ENCODE measurements around the gene OGDH.
"Not testable (repeated sequence)": the region's sequence is repeated elsewhere in the genome, so short reads cannot be mapped to it uniquely, and the experiment has no call there.

The OGDH gene

GRCh38 chr7:44700322-44700721 lies 93.9 kb downstream of the OGDH start:
- Mint-ChIP-seq H3K4me1 (no peaks in the 10 kb centered on the region), H3K36me3 (ENCODE audit: low read depth) (peaks cover 70% of the 10 kb centered on the region), H3K27ac (no peak overlapping the region), H3K9me3 (no peaks in the 10 kb centered on the region), H3K4me3 (no peak overlapping the region), H3K27me3 (no peaks in the 10 kb centered on the region)
- DNase-seq = no peak
- no peak for ATAC-seq

DNA sequence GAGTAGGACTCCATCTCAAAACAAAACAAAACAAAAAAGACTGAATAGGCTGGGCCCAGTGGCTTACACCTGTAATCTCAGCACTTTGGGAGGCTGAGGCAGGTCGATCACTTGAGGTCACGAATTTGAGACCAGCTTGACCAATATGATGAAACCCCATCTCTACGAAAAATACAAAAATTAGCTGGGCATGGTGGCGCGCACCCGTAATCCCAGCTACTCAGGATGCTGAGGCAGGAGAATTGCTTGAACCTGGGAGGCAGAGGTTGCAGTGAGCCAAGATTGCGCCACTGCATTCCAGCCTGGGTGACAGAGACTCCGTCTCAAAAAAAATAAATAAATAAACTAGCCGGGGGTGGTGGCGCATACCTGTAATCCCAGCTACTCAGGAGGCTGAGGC lies 97.0 kb downstream of the OGDH start:
- not testable (repeated sequence) for DNase-seq, H3K4me1 Mint-ChIP-seq, ATAC-seq, H3K4me3 Mint-ChIP-seq, H3K27me3 Mint-ChIP-seq, H3K9me3 Mint-ChIP-seq
- H3K36me3 Mint-ChIP-seq (ENCODE audit: low read depth) = peaks cover 53% of the 10 kb centered on the region
- peak overlapping the region; percentile 18 for H3K27ac Mint-ChIP-seq

- Mint-ChIP-seq H3K27me3 (no peaks in the 10 kb centered on the region), H3K9me3 (no peaks in the 10 kb centered on the region), H3K4me3 (no peak overlapping the region), H3K4me1 (no peaks in the 10 kb centered on the region), H3K36me3 (ENCODE audit: low read depth) (peaks cover 49% of the 10 kb centered on the region), H3K27ac (no peak overlapping the region)
- DNase-seq = no peak
- ATAC-seq = no peak
These were observed 97.5 kb downstream of the OGDH start for GRCh38 chr7:44703921-44704320.

DNA sequence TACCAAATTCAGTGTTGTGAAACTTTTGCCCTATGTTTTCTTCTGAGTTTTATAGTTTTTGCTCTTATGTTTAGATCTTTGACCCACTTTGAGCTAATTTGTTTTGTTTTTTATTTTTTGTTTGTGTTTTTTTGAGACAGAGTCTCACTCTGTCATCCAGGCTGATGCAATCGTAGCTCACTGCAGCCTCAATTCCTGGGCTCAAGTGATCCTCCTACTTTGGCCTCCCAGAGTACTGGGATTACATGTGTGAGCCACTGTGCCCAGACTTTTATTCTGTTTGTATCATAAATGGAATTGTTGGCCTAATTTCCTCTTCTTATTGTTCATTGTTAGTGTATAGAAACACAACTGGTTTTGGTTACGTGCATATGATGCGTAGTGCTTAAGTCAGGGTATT lies 99.0 kb downstream of the OGDH start:
- DNase-seq = no peak
- Mint-ChIP-seq H3K4me1 (no peaks in the 10 kb centered on the region), H3K27ac (peak overlapping the region; percentile 64), H3K36me3 (ENCODE audit: low read depth) (peaks cover 35% of the 10 kb centered on the region), H3K27me3 (no peaks in the 10 kb centered on the region), H3K9me3 (no peaks in the 10 kb centered on the region), H3K4me3 (no peak overlapping the region)
- no peak for ATAC-seq

DNA sequence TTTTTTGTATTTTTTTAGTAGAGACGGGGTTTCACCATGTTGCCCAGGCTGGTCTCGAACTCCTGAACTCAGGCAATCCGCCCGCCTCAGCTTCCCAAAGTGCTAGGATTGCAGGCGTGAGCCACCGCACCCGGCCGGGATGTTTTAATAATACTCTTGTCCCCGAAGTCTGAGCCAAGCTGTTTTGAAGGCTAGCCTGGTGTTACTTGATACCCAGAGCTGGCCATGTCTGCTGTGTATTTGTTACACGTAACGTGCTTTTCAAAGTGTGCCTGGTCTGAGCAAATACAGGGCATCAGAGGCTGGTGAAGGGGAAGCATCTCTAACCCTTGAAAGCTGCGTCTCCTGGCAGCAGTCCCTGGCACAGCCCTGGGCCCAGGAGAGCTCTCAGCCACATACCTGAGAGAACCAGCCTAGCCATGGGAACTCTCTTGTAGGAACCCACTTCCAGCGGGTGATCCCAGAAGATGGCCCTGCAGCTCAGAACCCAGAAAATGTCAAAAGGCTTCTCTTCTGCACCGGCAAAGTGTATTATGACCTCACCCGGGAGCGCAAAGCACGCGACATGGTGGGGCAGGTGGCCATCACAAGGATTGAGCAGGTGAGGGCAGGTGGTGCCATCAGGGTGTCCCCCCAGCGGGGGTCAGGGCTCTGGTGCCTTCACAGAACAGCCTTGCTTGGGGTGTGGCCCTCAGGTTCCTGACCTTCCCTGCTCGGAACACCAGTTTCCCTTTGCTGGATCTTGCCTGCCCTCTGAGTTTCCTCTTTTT lies 100.5 kb downstream of the OGDH start:
- H3K36me3 Mint-ChIP-seq (ENCODE audit: low read depth) = peaks cover 22% of the 10 kb centered on the region
- H3K27me3 Mint-ChIP-seq = no peaks in the 10 kb centered on the region
- DNase-seq (no peak), ATAC-seq (no peak)
- peaks cover 2% of the 10 kb centered on the region for H3K4me1 Mint-ChIP-seq
- H3K9me3 Mint-ChIP-seq = no peaks in the 10 kb centered on the region
- H3K4me3 Mint-ChIP-seq = no peak overlapping the region
- H3K27ac Mint-ChIP-seq = no peak overlapping the region

- ATAC-seq (no peak), DNase-seq (no peak)
- H3K36me3 Mint-ChIP-seq (ENCODE audit: low read depth) = peaks cover 18% of the 10 kb centered on the region
- H3K4me1 Mint-ChIP-seq = peaks cover 5% of the 10 kb centered on the region
- H3K4me3 Mint-ChIP-seq = no peak overlapping the region
- H3K27me3 Mint-ChIP-seq = no peaks in the 10 kb centered on the region
- H3K27ac Mint-ChIP-seq = no peak overlapping the region
- H3K9me3 Mint-ChIP-seq = no peaks in the 10 kb centered on the region
These were observed 101.3 kb downstream of the OGDH start for GRCh38 chr7:44707558-44708230.

GRCh38 chr7:44709011-44709915 lies 102.8 kb downstream of the OGDH start:
- peaks cover 12% of the 10 kb centered on the region for H3K36me3 Mint-ChIP-seq (ENCODE audit: low read depth)
- H3K27me3 Mint-ChIP-seq = no peaks in the 10 kb centered on the region
- peaks cover 5% of the 10 kb centered on the region for H3K4me1 Mint-ChIP-seq
- H3K9me3 Mint-ChIP-seq = no peaks in the 10 kb centered on the region
- H3K27ac Mint-ChIP-seq = no peak overlapping the region
- DNase-seq (no peak), ATAC-seq (no peak)
- H3K4me3 Mint-ChIP-seq = no peak overlapping the region

GRCh38 chr7:44709945-44710596 lies 103.6 kb downstream of the OGDH start:
- peaks cover 5% of the 10 kb centered on the region for H3K4me1 Mint-ChIP-seq
- no peak overlapping the region for H3K27ac Mint-ChIP-seq
- DNase-seq (no peak), ATAC-seq (no peak)
- no peaks in the 10 kb centered on the region for H3K9me3 Mint-ChIP-seq
- no peak overlapping the region for H3K4me3 Mint-ChIP-seq
- H3K27me3 Mint-ChIP-seq = no peaks in the 10 kb centered on the region
- peaks cover 10% of the 10 kb centered on the region for H3K36me3 Mint-ChIP-seq (ENCODE audit: low read depth)

DNA sequence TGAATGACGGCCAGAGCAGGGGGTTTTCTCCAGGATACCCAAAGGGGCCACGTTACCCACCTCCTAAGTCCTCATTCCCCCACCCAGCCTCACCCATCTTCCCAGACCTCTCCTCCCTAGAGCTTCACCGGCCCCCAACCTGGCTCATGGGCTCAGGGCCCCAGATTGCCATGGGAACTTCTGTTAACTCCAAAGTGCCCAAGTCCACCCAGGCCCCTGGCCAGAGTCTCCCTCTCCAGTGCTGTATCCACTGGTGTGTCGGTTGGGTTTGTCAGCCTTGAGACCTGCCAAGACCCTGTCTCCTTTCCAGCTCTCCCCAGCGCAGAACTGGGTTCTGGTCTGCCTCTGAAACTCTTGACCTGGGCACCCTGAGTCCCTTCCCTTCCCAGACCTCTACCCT lies 105.1 kb downstream of the OGDH start:
- no peak overlapping the region for H3K27ac Mint-ChIP-seq
- no peak for DNase-seq
- H3K27me3 Mint-ChIP-seq = no peaks in the 10 kb centered on the region
- H3K4me3 Mint-ChIP-seq = no peak overlapping the region
- peaks cover 5% of the 10 kb centered on the region for H3K4me1 Mint-ChIP-seq
- H3K36me3 Mint-ChIP-seq (ENCODE audit: low read depth) = peaks cover 2% of the 10 kb centered on the region
- ATAC-seq = no peak
- no peaks in the 10 kb centered on the region for H3K9me3 Mint-ChIP-seq

DNA sequence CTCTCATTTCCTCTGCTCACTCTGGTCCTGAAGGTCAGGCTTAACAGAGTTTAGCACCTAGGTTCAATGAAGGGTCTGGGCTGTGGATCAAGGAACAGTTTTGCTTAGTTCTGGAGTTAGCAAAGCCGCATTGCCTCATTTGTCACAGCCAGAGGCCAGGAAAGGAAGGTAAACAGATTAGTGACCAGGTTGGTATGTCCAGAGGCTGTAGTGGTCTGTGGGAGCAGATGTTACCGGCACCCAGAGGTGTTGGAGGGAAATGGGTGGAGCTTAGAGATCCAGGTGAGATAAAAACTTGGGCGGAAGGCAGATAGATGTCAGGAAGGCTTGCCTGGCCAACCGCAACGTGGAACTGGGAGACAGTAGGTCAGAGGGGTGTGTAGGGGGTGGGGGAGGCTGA lies 105.6 kb downstream of the OGDH start:
- ATAC-seq = no peak

DNA sequence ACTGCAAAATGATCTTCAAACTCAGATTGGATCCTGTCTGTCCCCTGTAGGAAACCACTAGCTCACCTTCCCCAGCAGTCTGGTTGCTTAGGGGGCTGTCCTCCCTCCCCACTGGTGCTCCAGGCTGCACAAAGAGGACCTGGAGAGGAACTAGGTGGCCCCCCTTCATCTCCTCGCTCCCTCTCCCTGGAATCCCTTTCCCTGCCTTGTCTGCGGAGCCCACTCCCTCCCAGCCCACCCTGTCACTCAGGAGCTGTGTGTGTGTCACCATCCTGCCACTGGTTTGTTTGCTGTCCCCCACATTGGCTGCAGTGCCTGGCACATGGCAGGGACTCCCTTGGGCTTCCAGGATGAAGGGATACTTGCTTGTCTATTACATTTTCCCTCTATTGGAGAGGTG lies 106.7 kb downstream of the OGDH start:
- no peak overlapping the region for H3K4me3 Mint-ChIP-seq
- H3K27ac Mint-ChIP-seq = no peak overlapping the region
- H3K9me3 Mint-ChIP-seq = no peaks in the 10 kb centered on the region
- ATAC-seq (no peak), DNase-seq (no peak)
- H3K27me3 Mint-ChIP-seq = no peaks in the 10 kb centered on the region
- no peaks in the 10 kb centered on the region for H3K36me3 Mint-ChIP-seq (ENCODE audit: low read depth)
- H3K4me1 Mint-ChIP-seq = peaks cover 5% of the 10 kb centered on the region

More for the DNA sequence above, 105.6 kb downstream of the OGDH start:
- Mint-ChIP-seq H3K27ac (no peak overlapping the region), H3K9me3 (no peaks in the 10 kb centered on the region), H3K27me3 (no peaks in the 10 kb centered on the region), H3K4me3 (no peak overlapping the region), H3K36me3 (ENCODE audit: low read depth) (peaks cover 2% of the 10 kb centered on the region), H3K4me1 (peaks cover 5% of the 10 kb centered on the region)
- no peak for DNase-seq

DNA sequence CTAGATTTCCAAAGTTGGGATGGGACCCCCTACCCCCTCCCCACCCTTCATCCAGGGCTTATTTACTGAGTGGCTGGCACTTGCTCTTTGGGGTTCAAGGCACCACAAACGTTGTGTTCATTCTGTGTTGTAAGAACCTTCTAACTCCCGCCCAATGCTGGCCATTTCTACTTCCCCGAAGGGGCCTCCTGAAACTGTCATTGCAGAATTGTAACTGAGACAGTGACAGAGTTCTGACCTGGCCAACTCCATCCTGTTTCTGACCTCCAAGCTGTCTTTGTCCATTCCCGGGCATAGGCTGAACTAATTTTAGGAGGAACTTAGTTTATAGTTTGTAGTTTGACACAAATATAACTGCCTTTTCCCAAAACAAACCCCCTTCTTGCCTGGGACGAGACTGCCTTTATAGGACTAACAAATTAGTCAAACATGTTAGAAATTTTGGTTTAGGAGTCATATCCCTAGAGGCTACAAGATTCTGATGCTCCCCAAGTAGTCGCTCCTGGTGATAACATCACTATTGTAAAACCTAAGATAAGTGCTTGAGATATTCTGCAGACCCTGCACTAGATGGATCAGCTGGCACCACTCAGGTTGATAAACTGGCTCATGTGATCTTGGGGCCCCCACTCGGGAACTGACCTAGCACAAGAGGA lies 107.4 kb downstream of the OGDH start:
- peaks cover 5% of the 10 kb centered on the region for H3K4me1 Mint-ChIP-seq

DNA sequence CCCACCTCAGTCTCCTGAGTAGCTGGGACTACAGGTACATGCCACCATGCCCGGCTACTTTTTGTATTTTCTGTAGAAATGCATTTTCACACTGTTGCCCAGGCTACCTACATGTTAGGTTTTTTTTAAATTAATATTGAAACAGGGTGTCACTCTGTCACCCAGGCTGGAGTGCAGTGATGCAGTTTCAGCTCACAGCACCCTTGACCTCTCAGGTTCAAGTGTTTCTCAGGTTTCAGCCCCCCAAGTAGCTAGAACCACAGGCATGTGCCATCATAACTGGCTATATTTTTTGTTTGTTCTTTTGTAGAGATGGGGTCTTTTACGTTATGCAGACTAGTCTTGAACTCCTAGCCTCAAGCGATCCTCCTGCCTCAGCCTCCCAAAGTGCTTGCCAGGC lies 109.8 kb downstream of the OGDH start:
- no peak for DNase-seq
- no peak overlapping the region for H3K27ac Mint-ChIP-seq
- H3K36me3 Mint-ChIP-seq (ENCODE audit: low read depth) = peaks cover 2% of the 10 kb centered on the region
- H3K4me1 Mint-ChIP-seq = peaks cover 5% of the 10 kb centered on the region
- no peaks in the 10 kb centered on the region for H3K27me3 Mint-ChIP-seq
- ATAC-seq = no peak
- H3K4me3 Mint-ChIP-seq = no peak overlapping the region
- H3K9me3 Mint-ChIP-seq = peaks cover 8% of the 10 kb centered on the region

More for the DNA sequence above, 107.4 kb downstream of the OGDH start:
- Mint-ChIP-seq H3K9me3 (no peaks in the 10 kb centered on the region), H3K27me3 (no peaks in the 10 kb centered on the region), H3K27ac (no peak overlapping the region), H3K36me3 (ENCODE audit: low read depth) (no peaks in the 10 kb centered on the region), H3K4me3 (no peak overlapping the region)
- DNase-seq = no peak
- ATAC-seq = no peak

DNA sequence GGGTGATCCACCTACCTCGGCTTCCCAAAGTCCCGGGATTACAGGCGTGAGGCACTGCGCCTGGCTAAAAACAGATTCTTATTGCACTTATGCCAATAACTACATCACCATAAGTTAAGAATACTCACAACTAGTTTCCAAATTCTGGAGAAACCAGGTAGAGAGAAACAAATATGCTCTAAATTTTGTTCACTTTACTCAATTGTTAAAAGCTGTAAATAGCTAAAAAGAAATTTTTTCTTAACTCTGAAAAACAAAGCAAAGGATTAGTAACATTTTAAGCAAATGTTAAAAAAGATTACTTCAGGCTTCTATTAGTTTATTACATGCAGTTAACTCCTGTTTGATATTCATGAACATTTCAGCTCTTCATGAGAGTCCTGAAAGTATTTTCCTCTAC lies 113.9 kb downstream of the OGDH start:
- no peak for ATAC-seq
- H3K27me3 Mint-ChIP-seq = no peaks in the 10 kb centered on the region
- H3K4me3 Mint-ChIP-seq = no peak overlapping the region
- no peak for DNase-seq
- H3K36me3 Mint-ChIP-seq (ENCODE audit: low read depth) = peaks cover 2% of the 10 kb centered on the region
- H3K27ac Mint-ChIP-seq = no peak overlapping the region
- H3K9me3 Mint-ChIP-seq = peaks cover 12% of the 10 kb centered on the region
- H3K4me1 Mint-ChIP-seq = no peaks in the 10 kb centered on the region

Data from activated naive CD8-positive, alpha-beta T cell treated with anti-CD3 and anti-CD28 coated beads, Interleukin-2, amount 50 U/mL, for 24 hours (primary cell).